Erythroblast (primary cell): ENCODE measurements around the gene REX1BD.

ENCODE experiments used
- GATA1 ChIP-seq: IDR thresholded peaks from 2 replicates; pipeline ENCODE4 v1.6.1; 2011; ENCODE audit warnings: low read depth, mild to moderate bottlenecking, control low read depth, low read length, moderate library complexity
- POLR2A ChIP-seq: IDR thresholded peaks from 2 replicates; pipeline ENCODE4 v1.6.1; 2011; ENCODE audit warnings: mild to moderate bottlenecking, low read length

GRCh38 chr19:18595475-18595874 is 6.9 kb downstream of the REX1BD start:
- TF ChIP-seq POLR2A (no peak), GATA1 (no peak)
